A673 (cell line): ENCODE results near the gene APBB1IP. TPM values are rescaled to one million over a fixed set of nuclear protein-coding genes. Genes with fewer than 3 reads are reported as not detected.
"Not testable (repeated sequence)": the region's sequence is repeated elsewhere in the genome, so short reads cannot be mapped to it uniquely, and the experiment has no call there.

Source experiments
- BruUV-seq: library from RNA; stranded (reverse); fragments of 400-500 nt; replicated peaks from 2 replicates; lab custom pipeline; 2021; lab: Mats Ljungman, UMichigan
- CTCF ChIA-PET: fragments of 300-600 bp; sonication (Branson Sonifier 250); formaldehyde crosslinking; loops from one replicate; lab custom pipeline; 2022; ENCODE audit warnings: antibody characterized with exemption; lab: Charles Lee
- POLR2A ChIA-PET: fragments of 300-600 bp; sonication (Branson Sonifier 250); formaldehyde crosslinking; loops from one replicate; lab custom pipeline; 2022; ENCODE audit warnings: antibody characterized with exemption; ENCODE audit not compliant: low non-redundant PET; lab: Charles Lee
- DNase-seq: peaks from one replicate; pipeline ENCODE4 v3.0.0-alpha.2; 2015; ENCODE audit warnings: low spot score
- H3K27ac ChIP-seq: fragments of 200-600 bp; sonication (generic); 2 replicates; pipeline ENCODE4 v1.5.1; 2016; ENCODE audit warnings: mixed run types, low read depth, mild to moderate bottlenecking, mixed read lengths, antibody characterized with exemption, low read length; ENCODE audit not compliant: poor library complexity, severe bottlenecking
- H3K27me3 ChIP-seq: fragments of 200-600 bp; sonication (generic); replicated peaks from 2 replicates; pipeline ENCODE4 v1.6.1; 2017; ENCODE audit warnings: mixed run types, low read depth, mild to moderate bottlenecking, mixed read lengths, antibody characterized with exemption, low read length; ENCODE audit not compliant: insufficient read depth, poor library complexity
- H3K36me3 ChIP-seq: fragments of 200-600 bp; sonication (generic); 2 replicates; pipeline ENCODE4 v1.6.1; 2016; ENCODE audit warnings: mixed run types, mild to moderate bottlenecking, mixed read lengths, antibody characterized with exemption, low read length; ENCODE audit not compliant: insufficient read depth, poor library complexity, severe bottlenecking
- H3K4me1 ChIP-seq: fragments of 200-600 bp; sonication (generic); 2 replicates; pipeline ENCODE4 v1.6.1; 2017; ENCODE audit warnings: mixed run types, mild to moderate bottlenecking, mixed read lengths, antibody characterized with exemption, low read length; ENCODE audit not compliant: insufficient read depth, poor library complexity, severe bottlenecking
- H3K4me3 ChIP-seq: fragments of 200-600 bp; sonication (generic); 2 replicates; pipeline ENCODE4 v1.5.1; 2016; ENCODE audit warnings: low read depth, mixed run types, mild to moderate bottlenecking, mixed read lengths, low read length; ENCODE audit not compliant: poor library complexity, severe bottlenecking
- H3K9me3 ChIP-seq: fragments of 200-600 bp; sonication (generic); 2 replicates; pipeline ENCODE4 v1.6.1; 2016; ENCODE audit warnings: mixed run types, low read depth, mild to moderate bottlenecking, mixed read lengths, antibody characterized with exemption, low read length; ENCODE audit not compliant: poor library complexity, severe bottlenecking
- CTCF ChIP-seq: fragments of 300-800, 200-600 bp; sonication (generic); conservative IDR thresholded peaks from 2 replicates; pipeline ENCODE4 v1.5.1; 2017; ENCODE audit warnings: low read depth, mild to moderate bottlenecking, antibody characterized with exemption, low read length, moderate library complexity, mixed read lengths
- EZH2 ChIP-seq: fragments of 200-600 bp; sonication (generic); IDR thresholded peaks from 2 replicates; pipeline ENCODE4 v1.6.1; 2017; ENCODE audit warnings: borderline replicate concordance, low read depth, mild to moderate bottlenecking, mixed read lengths, antibody characterized with exemption, low read length; ENCODE audit not compliant: poor library complexity, severe bottlenecking
- intact Hi-C: fragments of 100-400 bp; cut with micrococcal nuclease; formaldehyde crosslinking; loops from one replicate; pipeline ENCODE4 v1.10.0; 2022; ENCODE audit not compliant: unreplicated experiment
- total RNA-seq: library from RNA; stranded (reverse); gene quantifications from 2 replicates; pipeline ENCODE4 v1.2.3, GENCODE V29; 2021

APBB1IP gene
- total RNA-seq, 1 experiment from 2014 or later, result not detected

GRCh38 chr10:26391701-26392695, 46.1 kb upstream of the APBB1IP start:
- BruUV-seq, result no TSS peak
- TF ChIP-seq EZH2 (peak; percentile 40), CTCF (no peak)
- peaks cover 56% of the 10 kb centered on the region for H3K27me3 ChIP-seq
- no peaks in the 10 kb centered on the region for H3K36me3 ChIP-seq
- H3K9me3 ChIP-seq, result no peaks in the 10 kb centered on the region
- H3K4me3 ChIP-seq, result no peak overlapping the region
- intact Hi-C loops, result no loop called here
- H3K4me1 ChIP-seq, result no peaks in the 10 kb centered on the region
- DNase-seq, result no peak
- CTCF ChIA-PET, result interaction anchor here (0.6 kb wide), 1 partner anchor 13 kb away, joined by 4 read pairs; no protein-coding TSS in a partner anchor
- POLR2A ChIA-PET, result no interaction called here
- no peak overlapping the region for H3K27ac ChIP-seq

- H3K36me3 ChIP-seq, intact Hi-C loops, H3K4me1 ChIP-seq, DNase-seq, POLR2A ChIA-PET, BruUV-seq, H3K27ac ChIP-seq, H3K4me3 ChIP-seq, CTCF ChIA-PET, H3K9me3 ChIP-seq: not testable (repeated sequence)
- peaks cover 24% of the 10 kb centered on the region for H3K27me3 ChIP-seq
These were observed 39.8 kb upstream of the APBB1IP start for GRCh38 chr10:26398353-26398752.

GRCh38 chr10:26407406-26407969, 30.7 kb upstream of the APBB1IP start:
- ChIA-PET CTCF (no interaction called here), POLR2A (no interaction called here)
- Histone ChIP-seq H3K9me3 (no peaks in the 10 kb centered on the region), H3K27ac (no peak overlapping the region), H3K27me3 (peaks cover 52% of the 10 kb centered on the region), H3K4me3 (no peak overlapping the region), H3K36me3 (no peaks in the 10 kb centered on the region), H3K4me1 (no peaks in the 10 kb centered on the region)
- no peak for TF ChIP-seq EZH2
- TF ChIP-seq CTCF, result no peak
- intact Hi-C loops, result no loop called here
- DNase-seq, result no peak
- no TSS peak for BruUV-seq
